ENCODE measurements around the gene KISS1. TPM values are rescaled to one million over a fixed set of nuclear protein-coding genes. Genes with fewer than 3 reads are reported as not detected.

KISS1 gene
- total and polyA plus RNA-seq, 8 donors, result 1.1 to 8.3 (median 1.6) TPM; not detected in 5

GRCh38 chr1:204204944-204205343 is 8.7 kb upstream of the KISS1 start:
- H3K4me3 ChIP-seq, result no peak overlapping the region
- H3K27me3 ChIP-seq, result peaks cover 0 to 25% (median 0%) of the 10 kb centered on the region in 3 donors
- 66 to 80% (median 74%) methylated on average over 2 of the region's 2 CpGs for WGBS, 5 donors
- no peaks in the 10 kb centered on the region for H3K9me3 ChIP-seq
- H3K27ac ChIP-seq, result no peak overlapping the region
- TF ChIP-seq POLR2A (IDR thresholded peaks at IDR 0.05) (no peak), POLR2AphosphoS5 (IDR thresholded peaks at IDR 0.05) (no peak)
- peaks cover 4 to 13% (median 9%) of the 10 kb centered on the region in 4 donors for H3K4me1 ChIP-seq
- DNase-seq, result no peak
- no peaks in the 10 kb centered on the region for H3K36me3 ChIP-seq
- intact Hi-C loops (cut with DNase I; ENCODE audit: low total_unique reads), result no loop called here

GRCh38 chr1:204203206-204203767 is 7.0 kb upstream of the KISS1 start:
- no peaks in the 10 kb centered on the region for H3K36me3 ChIP-seq
- no peak for TF ChIP-seq POLR2AphosphoS5 (IDR thresholded peaks at IDR 0.05)
- no peak for TF ChIP-seq EP300 (IDR thresholded peaks at IDR 0.05)
- TF ChIP-seq POLR2A (IDR thresholded peaks at IDR 0.05), result no peak
- TF ChIP-seq, protein P1, sequence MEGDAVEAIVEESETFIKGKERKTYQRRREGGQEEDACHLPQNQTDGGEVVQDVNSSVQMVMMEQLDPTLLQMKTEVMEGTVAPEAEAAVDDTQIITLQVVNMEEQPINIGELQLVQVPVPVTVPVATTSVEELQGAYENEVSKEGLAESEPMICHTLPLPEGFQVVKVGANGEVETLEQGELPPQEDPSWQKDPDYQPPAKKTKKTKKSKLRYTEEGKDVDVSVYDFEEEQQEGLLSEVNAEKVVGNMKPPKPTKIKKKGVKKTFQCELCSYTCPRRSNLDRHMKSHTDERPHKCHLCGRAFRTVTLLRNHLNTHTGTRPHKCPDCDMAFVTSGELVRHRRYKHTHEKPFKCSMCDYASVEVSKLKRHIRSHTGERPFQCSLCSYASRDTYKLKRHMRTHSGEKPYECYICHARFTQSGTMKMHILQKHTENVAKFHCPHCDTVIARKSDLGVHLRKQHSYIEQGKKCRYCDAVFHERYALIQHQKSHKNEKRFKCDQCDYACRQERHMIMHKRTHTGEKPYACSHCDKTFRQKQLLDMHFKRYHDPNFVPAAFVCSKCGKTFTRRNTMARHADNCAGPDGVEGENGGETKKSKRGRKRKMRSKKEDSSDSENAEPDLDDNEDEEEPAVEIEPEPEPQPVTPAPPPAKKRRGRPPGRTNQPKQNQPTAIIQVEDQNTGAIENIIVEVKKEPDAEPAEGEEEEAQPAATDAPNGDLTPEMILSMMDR (IDR thresholded peaks at IDR 0.05), result no peak
- DNase-seq, result no peak
- WGBS, 5 donors, result 86 to 96% (median 92%) methylated on average over 5 of the region's 5 CpGs
- H3K27me3 ChIP-seq, result peaks cover 0 to 40% (median 0%) of the 10 kb centered on the region in 3 donors
- no peak overlapping the region for H3K4me3 ChIP-seq
- peaks cover 4 to 20% (median 9%) of the 10 kb centered on the region in 4 donors for H3K4me1 ChIP-seq
- intact Hi-C loops (cut with DNase I; ENCODE audit: low total_unique reads), result no loop called here
- no peaks in the 10 kb centered on the region for H3K9me3 ChIP-seq
- no peak overlapping the region for H3K27ac ChIP-seq

GRCh38 chr1:204202481-204202880 is 6.2 kb upstream of the KISS1 start:
- no peak for TF ChIP-seq EP300 (IDR thresholded peaks at IDR 0.05)
- TF ChIP-seq POLR2AphosphoS5 (IDR thresholded peaks at IDR 0.05), result no peak
- no peak for TF ChIP-seq POLR2A (IDR thresholded peaks at IDR 0.05)
- TF ChIP-seq, protein P1 (IDR thresholded peaks at IDR 0.05), result no peak
- no peak for DNase-seq

GRCh38 chr1:204201348-204202040 is 5.2 kb upstream of the KISS1 start:
- DNase-seq, result no peak
- intact Hi-C loops (cut with DNase I; ENCODE audit: low total_unique reads), result no loop called here
- 86 to 91% (median 89%) methylated on average over 12 of the region's 12 CpGs for WGBS, 5 donors
- TF ChIP-seq POLR2A (IDR thresholded peaks at IDR 0.05), result no peak
- no peak overlapping the region for H3K4me3 ChIP-seq
- H3K36me3 ChIP-seq, result no peaks in the 10 kb centered on the region
- peaks cover 0 to 53% (median 0%) of the 10 kb centered on the region in 3 donors for H3K27me3 ChIP-seq
- no peak overlapping the region for H3K27ac ChIP-seq
- H3K9me3 ChIP-seq, result no peaks in the 10 kb centered on the region
- peaks cover 0 to 6% (median 0%) of the 10 kb centered on the region in 4 donors for H3K4me1 ChIP-seq

More at GRCh38 chr1:204202481-204202880, 6.2 kb upstream of the KISS1 start:
- WGBS, 5 donors, result 67 to 84% (median 77%) methylated on average over 4 of the region's 4 CpGs
- no peaks in the 10 kb centered on the region for H3K9me3 ChIP-seq
- H3K4me3 ChIP-seq, result no peak overlapping the region
- peaks cover 0 to 43% (median 0%) of the 10 kb centered on the region in 3 donors for H3K27me3 ChIP-seq
- H3K27ac ChIP-seq, result no peak overlapping the region
- no peaks in the 10 kb centered on the region for H3K36me3 ChIP-seq
- H3K4me1 ChIP-seq, result peaks cover 4 to 14% (median 7%) of the 10 kb centered on the region in 4 donors
- intact Hi-C loops (cut with DNase I; ENCODE audit: low total_unique reads), result no loop called here

DNA sequence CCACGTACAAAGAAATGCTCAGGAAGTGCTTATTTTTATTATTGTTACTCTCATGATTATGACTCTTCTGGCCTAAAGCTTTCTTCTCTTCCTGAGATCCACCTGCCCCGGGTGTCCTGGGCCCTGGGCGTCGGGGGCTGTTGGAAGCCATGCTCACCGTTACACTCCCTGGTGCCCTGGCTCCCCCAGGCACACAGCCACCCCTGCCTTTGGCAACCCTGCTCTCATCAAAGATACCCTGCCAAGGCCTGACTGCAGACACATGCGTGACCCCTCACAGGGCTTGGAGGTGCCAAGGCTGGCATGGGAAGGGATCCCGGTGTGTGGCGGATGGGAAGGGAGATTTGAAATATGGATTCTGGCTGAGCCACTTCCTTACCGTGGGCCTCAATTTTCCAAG is 3.3 kb upstream of the KISS1 start:
- TF ChIP-seq POLR2AphosphoS5 (IDR thresholded peaks at IDR 0.05), result no peak
- no peak for TF ChIP-seq EP300 (IDR thresholded peaks at IDR 0.05)
- TF ChIP-seq POLR2A (IDR thresholded peaks at IDR 0.05), result no peak
- TF ChIP-seq, protein P1 (IDR thresholded peaks at IDR 0.05), result no peak
- Histone ChIP-seq H3K4me1 (peaks cover 3 to 6% (median 3%) of the 10 kb centered on the region in 4 donors), H3K27me3 (peaks cover 0 to 53% (median 0%) of the 10 kb centered on the region in 3 donors), H3K4me3 (no peak overlapping the region), H3K27ac (no peak overlapping the region), H3K9me3 (no peaks in the 10 kb centered on the region), H3K36me3 (no peaks in the 10 kb centered on the region)
- intact Hi-C loops (cut with DNase I; ENCODE audit: low total_unique reads), result no loop called here
- WGBS, 5 donors, result 80 to 89% (median 88%) methylated on average over 9 of the region's 9 CpGs
- no peak for DNase-seq

Measured in stomach (tissue), 9 donors.